ENCODE data around the gene PCCA. TPM values are rescaled to one million over a fixed set of nuclear protein-coding genes. Genes with fewer than 3 reads are reported as not detected.

PCCA gene
- total and polyA plus RNA-seq, 2 of the 13 experiments (the other 11 are each of a cell fraction or from before 2014, with no cell fraction given): 15.0 to 32.2 TPM

GRCh38 chr13:100397627-100398026, 308.7 kb downstream of the PCCA start:
- ATAC-seq: no peak
- Histone ChIP-seq H3K27ac (ENCODE audit: extremely low read length, insufficient read depth, low read length) (no peak overlapping the region), H3K27me3 (ENCODE audit: control insufficient read depth in 1 of 2, insufficient read depth in 2 of 2, low read length in 2 of 2) (no peaks in the 10 kb centered on the region), H2AFZ (ENCODE audit: low read length) (no peak overlapping the region), H3K4me2 (ENCODE audit: low read depth, low read length) (no peak overlapping the region), H3K9me3 (ENCODE audit: low read length) (no peaks in the 10 kb centered on the region), H4K20me1 (ENCODE audit: insufficient read depth, low read length) (no peaks in the 10 kb centered on the region), H3K4me1 (ENCODE audit: insufficient read depth, low read length) (peaks cover 9% of the 10 kb centered on the region), H3K36me3 (replicated peaks in 1 of 2; ENCODE audit: control insufficient read depth in 1 of 2, insufficient read depth in 2 of 2, low read length in 2 of 2) (no peaks in the 10 kb centered on the region; a peak in 1 of 5 replicates), H3K4me3 (replicated peaks in 1 of 3; ENCODE audit: insufficient read depth in 1 of 3, low read depth in 2 of 3, low read length in 3 of 3) (no peak overlapping the region), H3K9ac (ENCODE audit: insufficient read depth, low read depth, low read length) (no peak overlapping the region), H3K79me2 (ENCODE audit: insufficient read depth, low read length) (no peaks in the 10 kb centered on the region)
- FAIRE-seq: no peak
- ChIA-PET POLR2A (no interaction called here), CTCF (ENCODE audit: low intra/inter-chr PET ratio, low total read pairs) (no interaction called here)
- 96% methylated on average over 4 of the region's 4 CpGs for WGBS (ENCODE audit: low lambda C conversion rate)
- TF ChIP-seq ZBTB26 (CRISPR knock-in tag; IDR thresholded peaks at IDR 0.05; ENCODE audit: borderline replicate concordance): no peak
- TF ChIP-seq ZNF549 (CRISPR knock-in tag; IDR thresholded peaks at IDR 0.05): no peak
- TF ChIP-seq GPBP1L1 (CRISPR knock-in tag; IDR thresholded peaks at IDR 0.05): no peak
- no peak for TF ChIP-seq AGO1 (IDR thresholded peaks at IDR 0.05; ENCODE audit: low read depth, low read length, poor library complexity, severe bottlenecking)
- no peak for TF ChIP-seq RAD51 (IDR thresholded peaks at IDR 0.05; ENCODE audit: borderline replicate concordance)
- no peak for TF ChIP-seq HNRNPLL (IDR thresholded peaks at IDR 0.05; ENCODE audit: low read depth, low read length, poor library complexity, severe bottlenecking)
- intact Hi-C loops (cut with micrococcal nuclease; ENCODE audit: unreplicated experiment): no loop called here
- no peak for DNase-seq (ENCODE audit: low spot score)
- BruUV-seq (replicated peaks): no TSS peak
- in situ Hi-C loops (cut with HindIII; ENCODE audit: extremely low pct_ligation_motif_present, low pct_unique_long_range_greater_than_20kb): no loop called here

- no peak overlapping the region for H3K4me2 ChIP-seq (ENCODE audit: low read depth, low read length)
- no peaks in the 10 kb centered on the region for H3K9me3 ChIP-seq (ENCODE audit: low read length)
- H2AFZ ChIP-seq (ENCODE audit: low read length): no peak overlapping the region
- no peak for ATAC-seq
- DNase-seq (ENCODE audit: low spot score): no peak
- no peak overlapping the region for H3K9ac ChIP-seq (ENCODE audit: insufficient read depth, low read depth, low read length)
- POLR2A ChIA-PET: no interaction called here
- FAIRE-seq: no peak
- no peak overlapping the region for H3K4me3 ChIP-seq (replicated peaks in 1 of 3; ENCODE audit: insufficient read depth in 1 of 3, low read depth in 2 of 3, low read length in 3 of 3)
- CTCF ChIA-PET (ENCODE audit: low intra/inter-chr PET ratio, low total read pairs): no interaction called here
- H3K27me3 ChIP-seq (ENCODE audit: control insufficient read depth in 1 of 2, insufficient read depth in 2 of 2, low read length in 2 of 2): no peaks in the 10 kb centered on the region
- no peaks in the 10 kb centered on the region for H3K79me2 ChIP-seq (ENCODE audit: insufficient read depth, low read length)
- no peak overlapping the region for H3K27ac ChIP-seq (ENCODE audit: extremely low read length, insufficient read depth, low read length)
- intact Hi-C loops (cut with micrococcal nuclease; ENCODE audit: unreplicated experiment): no loop called here
- H3K4me1 ChIP-seq (ENCODE audit: insufficient read depth, low read length): peaks cover 1% of the 10 kb centered on the region
- BruUV-seq (replicated peaks): no TSS peak
- H4K20me1 ChIP-seq (ENCODE audit: insufficient read depth, low read length): no peaks in the 10 kb centered on the region
- no peaks in the 10 kb centered on the region; a peak in 1 of 5 replicates for H3K36me3 ChIP-seq (replicated peaks in 1 of 2; ENCODE audit: control insufficient read depth in 1 of 2, insufficient read depth in 2 of 2, low read length in 2 of 2)
- in situ Hi-C loops (cut with HindIII; ENCODE audit: extremely low pct_ligation_motif_present, low pct_unique_long_range_greater_than_20kb): no loop called here
- 97% methylated on average over 2 of the region's 2 CpGs for WGBS (ENCODE audit: low lambda C conversion rate)
- no peak for TF ChIP-seq ZSCAN9 (CRISPR knock-in tag; IDR thresholded peaks at IDR 0.05; ENCODE audit: borderline replicate concordance)
- TF ChIP-seq KAT2B (IDR thresholded peaks at IDR 0.05; ENCODE audit: borderline replicate concordance, low read depth, low read length): no peak
- TF ChIP-seq SRY (CRISPR knock-in tag; IDR thresholded peaks at IDR 0.05): no peak
- TF ChIP-seq FIP1L1 (IDR thresholded peaks at IDR 0.05; ENCODE audit: borderline replicate concordance, insufficient read depth, low read depth, low read length): no peak
- TF ChIP-seq HOXA7 (CRISPR knock-in tag; IDR thresholded peaks at IDR 0.05): no peak
- no peak for TF ChIP-seq ZFX (CRISPR knock-in tag; IDR thresholded peaks at IDR 0.05; ENCODE audit: low read depth)
- no peak for TF ChIP-seq SRSF9 (IDR thresholded peaks at IDR 0.05; ENCODE audit: borderline replicate concordance, insufficient read depth, low read depth, low read length, poor library complexity, severe bottlenecking)
- no peak for TF ChIP-seq GATAD2A (CRISPR knock-in tag; IDR thresholded peaks at IDR 0.05)
- TF ChIP-seq SOX5 (CRISPR knock-in tag; IDR thresholded peaks at IDR 0.05; ENCODE audit: borderline replicate concordance): no peak
- TF ChIP-seq GTF2F1 (IDR thresholded peaks at IDR 0.05; ENCODE audit: low read length): no peak
- TF ChIP-seq TGIF2 (CRISPR knock-in tag; IDR thresholded peaks at IDR 0.05): no peak
- TF ChIP-seq ZNF788 (CRISPR knock-in tag; IDR thresholded peaks at IDR 0.05; ENCODE audit: borderline replicate concordance): no peak
- TF ChIP-seq MED8 (CRISPR knock-in tag; IDR thresholded peaks at IDR 0.05; ENCODE audit: insufficient replicate concordance): no peak
These were observed 309.5 kb downstream of the PCCA start for GRCh38 chr13:100398360-100398759.
